NCI-H1048 (cell line): ENCODE results near the gene ZNF175.

Experiments
- DNase-seq: peaks from one replicate; lab custom pipeline; 2025; lab: John Stamatoyannopoulos, UW

The ZNF175 gene

GRCh38 chr19:51550848-51551672, 20.0 kb upstream of the ZNF175 start:
- DNase-seq, result no peak

DNA sequence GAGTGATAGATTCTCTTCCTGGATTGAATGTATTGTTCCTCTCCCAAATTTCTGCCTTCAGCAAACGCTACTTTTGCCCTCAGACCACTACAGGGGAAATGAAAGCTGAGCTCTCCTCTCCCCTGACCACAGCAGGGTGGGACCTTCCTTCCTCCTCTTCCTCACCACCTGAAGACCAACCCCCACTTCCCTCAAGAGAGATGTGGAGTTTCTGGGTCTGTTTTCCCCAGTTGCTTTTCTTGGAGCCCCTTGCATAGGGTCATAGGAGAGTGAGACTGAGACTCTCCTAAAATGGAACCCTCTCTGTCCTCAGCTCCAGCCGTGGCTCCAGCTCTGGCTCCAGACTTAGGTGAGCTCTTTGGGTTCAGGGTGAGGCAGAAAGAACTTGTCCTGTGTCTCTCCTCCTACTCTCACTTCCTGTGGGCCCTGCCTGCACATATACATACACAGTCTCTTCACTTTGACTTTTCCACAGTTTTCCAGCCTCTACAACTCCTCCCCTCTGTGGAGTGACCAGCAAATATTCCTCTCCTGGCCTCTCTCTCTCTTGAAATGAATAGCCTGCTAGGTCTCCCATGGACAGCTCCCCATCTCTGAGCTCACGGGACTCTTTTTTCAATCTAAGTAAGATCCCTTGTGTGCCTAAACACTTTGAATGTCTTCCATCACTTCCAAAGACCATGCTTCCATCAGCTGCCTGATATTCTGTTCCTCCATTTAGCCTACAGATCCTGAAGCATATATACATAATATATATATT, 19.2 kb upstream of the ZNF175 start:
- DNase-seq, result no peak

GRCh38 chr19:51552608-51552995, 18.5 kb upstream of the ZNF175 start:
- DNase-seq, result no peak

DNA sequence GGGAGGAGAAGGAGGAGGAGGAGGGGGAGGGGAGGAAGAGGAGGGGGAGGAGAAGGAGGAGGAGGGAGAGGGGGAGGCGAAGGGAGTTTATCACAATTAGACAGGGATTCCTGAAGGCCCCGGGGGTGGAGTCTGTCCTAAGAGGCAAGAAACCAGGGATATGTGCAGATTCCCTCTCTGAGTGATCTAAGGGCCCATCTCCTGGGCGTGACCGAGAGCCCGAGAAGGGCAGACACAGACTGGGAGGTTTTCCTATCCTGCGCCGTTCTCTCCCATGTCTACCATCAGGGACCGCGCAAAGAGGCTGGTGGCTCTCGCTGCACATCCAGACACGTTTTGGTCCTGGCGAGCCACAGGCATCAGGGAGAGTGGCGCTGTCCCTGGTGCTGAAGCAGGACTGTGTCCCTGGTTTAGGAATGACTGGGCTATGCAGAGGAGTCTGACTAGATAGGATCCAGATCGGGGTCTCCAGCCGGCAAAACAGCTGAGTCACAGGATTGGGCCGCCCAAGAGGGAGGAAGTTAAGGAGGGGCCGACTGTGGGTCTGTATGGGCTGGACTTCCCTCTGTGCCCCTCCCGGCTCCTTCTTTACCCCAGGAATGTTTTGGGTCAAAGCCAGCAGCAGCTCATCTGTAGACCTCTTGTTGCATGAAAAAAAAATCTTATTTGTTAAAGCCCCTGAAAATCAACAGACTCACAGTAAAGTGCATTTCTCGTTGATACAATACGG, 17.9 kb upstream of the ZNF175 start:
- DNase-seq, result peak; percentile 28

DNA sequence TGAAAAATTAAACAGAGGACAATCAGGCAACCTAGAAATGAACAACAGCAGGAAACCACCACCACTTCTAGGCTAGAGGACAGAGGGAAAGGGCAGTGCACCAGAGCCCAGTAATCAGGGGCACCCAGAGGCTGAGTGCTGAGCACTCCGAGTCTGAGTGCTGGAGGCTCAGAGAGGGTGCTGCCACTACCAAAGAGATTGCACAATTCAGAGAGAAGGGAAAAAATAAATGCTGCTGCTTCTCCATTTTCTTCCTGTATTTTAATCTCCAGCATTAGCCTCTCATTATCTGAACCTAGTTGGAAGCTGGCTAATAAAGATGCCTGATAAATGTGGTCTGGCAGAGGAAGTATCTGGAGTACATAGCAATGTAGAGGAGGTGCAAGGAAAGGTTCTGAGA, 11.8 kb upstream of the ZNF175 start:
- DNase-seq, result no peak

DNA sequence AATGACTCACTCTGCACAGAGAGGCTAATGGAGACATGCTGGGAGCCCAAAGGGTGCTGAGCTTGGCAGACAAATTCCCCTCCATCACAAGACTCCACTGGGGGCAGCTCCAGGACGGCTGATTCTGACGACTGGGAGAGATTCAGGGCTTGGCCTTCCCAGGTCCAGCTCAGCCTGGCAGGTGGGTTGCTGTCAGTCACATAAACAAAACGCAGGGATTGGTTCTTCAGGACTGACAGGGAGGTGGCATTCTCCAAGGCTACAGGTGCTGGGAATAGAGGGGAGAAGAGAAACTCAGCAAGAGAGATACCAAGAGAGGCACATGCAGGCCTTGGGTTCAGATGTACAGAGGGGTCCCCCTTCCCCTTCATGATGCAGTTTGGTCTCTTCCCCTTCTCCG, 10.7 kb upstream of the ZNF175 start:
- no peak for DNase-seq

- DNase-seq, result no peak
These were observed 6.3 kb upstream of the ZNF175 start for GRCh38 chr19:51564791-51565190.

DNA sequence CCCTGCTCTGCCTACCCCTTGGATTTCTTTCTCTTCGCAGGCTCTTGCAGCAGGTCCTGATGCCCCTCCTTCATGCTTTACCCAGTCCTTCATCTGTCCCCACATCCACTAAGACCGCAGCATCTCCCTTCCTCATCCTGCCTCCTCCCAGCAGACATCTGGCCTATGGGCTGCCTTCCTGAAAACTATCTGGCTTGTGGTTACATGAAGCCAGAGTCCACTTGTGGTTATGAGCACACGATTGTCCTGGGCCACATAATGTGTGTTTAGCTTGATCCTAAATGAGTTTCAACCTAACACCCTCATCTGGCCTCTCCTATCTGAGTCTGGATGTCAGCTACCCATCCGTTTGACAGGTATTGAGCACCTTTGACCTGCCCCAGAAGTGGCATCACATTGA, 5.5 kb upstream of the ZNF175 start:
- no peak for DNase-seq

GRCh38 chr19:51566489-51567100, 4.5 kb upstream of the ZNF175 start:
- no peak for DNase-seq

GRCh38 chr19:51567583-51567982, 3.5 kb upstream of the ZNF175 start:
- DNase-seq, result no peak

DNA sequence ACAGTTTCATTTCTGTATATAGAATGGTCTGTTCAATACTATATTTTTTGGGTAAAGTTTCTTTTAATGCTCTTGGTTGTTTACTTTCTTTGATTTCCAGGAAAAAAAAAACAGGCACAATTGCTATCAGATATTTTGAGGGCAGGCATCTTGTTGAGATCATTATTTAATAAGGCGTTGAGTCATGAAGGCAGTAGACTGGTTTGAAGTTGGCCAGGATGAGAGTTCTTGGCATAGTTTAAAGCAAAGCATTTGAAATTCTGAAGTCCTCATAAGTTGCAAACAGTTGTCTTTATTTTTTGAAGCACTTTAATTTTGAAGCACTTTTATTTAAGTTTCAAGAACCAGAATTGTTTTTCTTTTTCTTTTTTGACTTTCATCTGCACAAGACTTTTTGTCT, 2.6 kb upstream of the ZNF175 start:
- DNase-seq, result no peak

DNA sequence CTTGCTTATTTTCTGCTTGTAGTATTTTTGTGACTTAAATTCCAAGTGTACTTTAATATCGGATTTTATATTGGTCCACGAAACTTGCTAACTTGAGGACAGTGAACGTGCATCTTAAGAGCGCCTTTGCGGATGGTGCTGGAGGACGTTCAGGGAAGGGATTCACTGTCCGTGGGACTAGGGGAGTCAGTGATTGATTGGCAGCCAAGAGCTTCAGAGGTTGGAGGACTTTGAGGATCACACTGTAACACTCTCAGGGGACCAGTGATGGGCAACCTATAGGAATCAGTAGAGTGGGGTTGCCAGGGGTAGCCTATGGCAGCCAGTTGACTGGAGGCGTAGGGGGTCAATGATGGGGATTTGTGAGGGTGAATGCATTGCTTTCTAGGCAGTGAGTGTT, 516 bp downstream of the ZNF175 start:
- no peak for DNase-seq

GRCh38 chr19:51572410-51572809, 1.3 kb downstream of the ZNF175 start:
- DNase-seq, result no peak

DNA sequence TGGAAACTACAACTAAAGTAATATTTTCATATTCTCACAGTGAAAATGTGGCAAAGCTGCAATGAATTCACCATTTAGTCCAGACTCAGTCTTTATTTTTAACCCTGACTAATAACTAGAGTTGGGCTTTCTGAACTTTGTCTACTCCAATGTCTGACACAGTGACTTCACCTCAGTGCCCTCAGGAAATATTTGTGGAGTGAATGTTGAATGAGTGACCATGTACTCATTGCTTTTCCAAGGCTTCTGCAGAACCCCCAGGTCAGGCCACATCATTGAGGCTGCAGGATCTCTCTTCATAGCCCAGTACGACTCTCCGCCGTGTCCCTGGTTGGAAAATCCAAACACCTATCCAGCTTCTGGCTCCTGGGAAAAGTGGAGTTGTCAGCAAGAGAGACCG, 1.8 kb downstream of the ZNF175 start:
- DNase-seq, result no peak

- no peak for DNase-seq
These were observed 2.2 kb downstream of the ZNF175 start for GRCh38 chr19:51573331-51573730.

- no peak for DNase-seq
These were observed 5.8 kb downstream of the ZNF175 start for GRCh38 chr19:51576850-51577249.

DNA sequence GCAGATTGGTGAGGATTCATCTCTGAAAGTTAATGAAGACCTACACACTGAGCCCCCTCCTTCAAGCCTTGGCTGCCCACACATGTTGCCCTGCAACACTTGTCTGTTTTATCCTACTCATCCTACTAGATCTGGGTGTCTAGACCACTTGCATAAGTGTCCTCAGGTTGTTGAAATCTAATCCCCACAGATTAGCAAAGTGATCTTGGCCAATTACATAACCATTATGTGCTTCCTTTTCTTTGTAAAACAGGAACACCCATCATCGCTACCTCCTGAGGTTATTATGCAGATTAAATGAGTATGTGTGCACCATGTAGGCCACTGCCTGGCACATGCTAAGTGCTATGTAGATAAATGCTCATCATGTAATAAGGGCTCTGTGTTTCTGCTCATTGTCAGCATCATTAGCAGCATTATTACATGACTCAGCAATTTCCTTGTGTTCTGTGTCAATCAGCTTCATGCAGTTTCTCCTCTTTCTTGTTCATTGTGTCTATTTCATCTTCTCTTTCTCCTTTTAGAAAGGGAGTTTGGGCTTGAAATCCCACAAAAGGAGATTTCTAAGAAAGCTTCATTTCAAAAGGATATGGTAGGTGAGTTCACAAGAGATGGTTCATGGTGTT, 15.1 kb downstream of the ZNF175 start:
- DNase-seq, result no peak

- no peak for DNase-seq
These were observed 15.7 kb downstream of the ZNF175 start for GRCh38 chr19:51586799-51587198.

DNA sequence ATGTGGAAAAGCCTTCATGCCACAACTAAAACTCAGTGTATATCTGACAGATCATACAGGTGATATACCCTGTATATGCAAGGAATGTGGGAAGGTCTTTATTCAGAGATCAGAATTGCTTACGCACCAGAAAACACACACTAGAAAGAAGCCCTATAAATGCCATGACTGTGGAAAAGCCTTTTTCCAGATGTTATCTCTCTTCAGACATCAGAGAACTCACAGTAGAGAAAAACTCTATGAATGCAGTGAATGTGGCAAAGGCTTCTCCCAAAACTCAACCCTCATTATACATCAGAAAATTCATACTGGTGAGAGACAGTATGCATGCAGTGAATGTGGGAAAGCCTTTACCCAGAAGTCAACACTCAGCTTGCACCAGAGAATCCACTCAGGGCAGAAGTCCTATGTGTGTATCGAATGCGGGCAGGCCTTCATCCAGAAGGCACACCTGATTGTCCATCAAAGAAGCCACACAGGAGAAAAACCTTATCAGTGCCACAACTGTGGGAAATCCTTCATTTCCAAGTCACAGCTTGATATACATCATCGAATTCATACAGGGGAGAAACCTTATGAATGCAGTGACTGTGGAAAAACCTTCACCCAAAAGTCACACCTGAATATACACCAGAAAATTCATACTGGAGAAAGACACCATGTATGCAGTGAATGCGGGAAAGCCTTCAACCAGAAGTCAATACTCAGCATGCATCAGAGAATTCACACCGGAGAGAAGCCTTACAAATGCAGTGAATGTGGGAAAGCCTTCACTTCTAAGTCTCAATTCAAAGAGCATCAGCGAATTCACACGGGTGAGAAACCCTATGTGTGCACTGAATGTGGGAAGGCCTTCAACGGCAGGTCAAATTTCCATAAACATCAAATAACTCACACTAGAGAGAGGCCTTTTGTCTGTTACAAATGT, 16.4 kb downstream of the ZNF175 start:
- DNase-seq, result no peak

GRCh38 chr19:51589511-51589910, 18.4 kb downstream of the ZNF175 start:
- no peak for DNase-seq

DNA sequence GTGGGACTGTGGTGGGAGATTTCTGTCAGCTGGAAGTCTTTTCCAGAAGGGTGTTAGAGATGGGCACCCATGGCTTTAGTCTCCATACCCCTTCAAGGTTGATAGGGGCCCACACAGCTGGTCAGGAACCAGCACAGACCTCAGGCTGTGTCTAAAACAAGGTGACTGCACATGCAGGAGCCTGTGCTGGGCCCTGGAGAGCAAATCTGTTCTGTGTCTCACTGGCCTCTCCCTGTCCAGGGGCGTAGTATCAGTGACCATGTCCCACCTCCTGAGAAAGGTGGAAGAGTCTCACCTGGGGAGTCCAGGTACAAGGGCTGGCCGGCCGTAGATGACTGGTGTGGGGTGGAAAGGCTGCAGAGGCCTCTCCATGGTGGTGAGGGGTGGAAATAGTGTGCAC, 19.4 kb downstream of the ZNF175 start:
- DNase-seq, result no peak
